Omental fat pad (tissue), 4 donors: ENCODE measurements around the gene PKN1. TPM values are rescaled to one million over a fixed set of nuclear protein-coding genes. Genes with fewer than 3 reads are reported as not detected.

Source experiments
- ATAC-seq: fragments of 150-250 bp; one replicate; pipeline ENCODE4 v1.9.1; 2016; ENCODE audit warnings: mild to moderate bottlenecking, moderate library complexity; ENCODE audit not compliant: low FRiP score
- DNase-seq: peaks from one replicate; pipeline ENCODE4 v3.0.0-alpha.2; 2019; ENCODE audit warnings: low spot score
- total RNA-seq, 4 donors: library from RNA; depleted of rRNA; stranded (reverse); fragments of >200 nt; gene quantifications; one replicate each; pipeline ENCODE4 v1.1.0, GENCODE V29; 2016
- TF ChIP-seq, protein P1 (sequence below), 3 donors: fragments of 450-650 bp; IDR thresholded peaks; one replicate each; pipeline ENCODE4 v1.5.1; 2016 to 2017; ENCODE audit warnings: antibody characterized with exemption in 3 of 3, mild to moderate bottlenecking in 3 of 3, moderate library complexity in 2 of 3

Gene PKN1
- total RNA-seq, 4 donors from 2014 or later = 47.3 to 104 (median 85.0) TPM

DNA sequence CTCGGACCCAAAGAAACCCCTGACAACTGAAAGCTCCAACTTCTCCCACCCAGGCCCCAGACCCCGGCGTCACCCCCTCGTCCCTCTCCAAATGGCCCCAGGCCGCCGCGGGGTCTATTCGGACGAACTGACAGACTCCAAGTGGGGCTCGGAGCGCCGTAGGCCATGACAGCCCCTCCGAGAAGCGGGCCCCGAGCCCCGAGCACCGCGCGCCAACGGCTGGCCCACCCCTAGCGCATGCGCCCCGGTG, 14.3 kb upstream of the PKN1 start:
- DNase-seq (no peak), ATAC-seq (peak; percentile 79)
- TF ChIP-seq, protein P1, sequence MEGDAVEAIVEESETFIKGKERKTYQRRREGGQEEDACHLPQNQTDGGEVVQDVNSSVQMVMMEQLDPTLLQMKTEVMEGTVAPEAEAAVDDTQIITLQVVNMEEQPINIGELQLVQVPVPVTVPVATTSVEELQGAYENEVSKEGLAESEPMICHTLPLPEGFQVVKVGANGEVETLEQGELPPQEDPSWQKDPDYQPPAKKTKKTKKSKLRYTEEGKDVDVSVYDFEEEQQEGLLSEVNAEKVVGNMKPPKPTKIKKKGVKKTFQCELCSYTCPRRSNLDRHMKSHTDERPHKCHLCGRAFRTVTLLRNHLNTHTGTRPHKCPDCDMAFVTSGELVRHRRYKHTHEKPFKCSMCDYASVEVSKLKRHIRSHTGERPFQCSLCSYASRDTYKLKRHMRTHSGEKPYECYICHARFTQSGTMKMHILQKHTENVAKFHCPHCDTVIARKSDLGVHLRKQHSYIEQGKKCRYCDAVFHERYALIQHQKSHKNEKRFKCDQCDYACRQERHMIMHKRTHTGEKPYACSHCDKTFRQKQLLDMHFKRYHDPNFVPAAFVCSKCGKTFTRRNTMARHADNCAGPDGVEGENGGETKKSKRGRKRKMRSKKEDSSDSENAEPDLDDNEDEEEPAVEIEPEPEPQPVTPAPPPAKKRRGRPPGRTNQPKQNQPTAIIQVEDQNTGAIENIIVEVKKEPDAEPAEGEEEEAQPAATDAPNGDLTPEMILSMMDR (IDR thresholded peaks at IDR 0.05) = no peak

GRCh38 chr19:14419106-14419813, 13.8 kb upstream of the PKN1 start, which contains the start of gene DDX39A:
Gene DDX39A (minus strand): TSS chr19:14419341. CDS start chr19:14413220, 6,121 bp downstream.
- DNase-seq (peak; percentile 90), ATAC-seq (peak; percentile 99)

DNA sequence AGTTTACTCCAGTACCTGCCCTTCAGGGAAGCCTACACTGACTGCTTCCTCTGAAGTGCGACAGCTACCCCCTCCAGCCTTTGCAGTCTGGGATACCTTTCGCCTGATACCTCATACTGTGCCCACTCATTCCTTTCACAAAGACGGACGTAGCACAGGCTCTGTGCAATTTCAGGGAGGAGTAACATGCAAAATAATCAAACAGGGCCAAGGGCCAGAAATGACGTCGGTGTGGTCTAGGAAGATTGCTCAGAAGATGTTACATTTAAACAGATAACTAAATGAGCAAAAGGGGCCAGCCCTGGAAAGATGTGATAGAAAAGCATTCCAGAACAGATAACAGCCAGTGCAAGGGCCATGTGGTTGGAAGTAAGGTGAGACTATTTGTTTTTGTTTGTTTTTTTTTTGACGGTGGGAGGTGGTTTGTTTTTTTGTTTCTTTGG, 7.4 kb upstream of the PKN1 start:
- TF ChIP-seq, protein P1 (IDR thresholded peaks at IDR 0.05) = no peak
- ATAC-seq = peak; percentile 85
- DNase-seq = no peak

More at GRCh38 chr19:14419106-14419813, 13.8 kb upstream of the PKN1 start, which contains the start of gene DDX39A:
- TF ChIP-seq, protein P1 (IDR thresholded peaks at IDR 0.05) = no peak

GRCh38 chr19:14427461-14427860, 5.6 kb upstream of the PKN1 start:
- no peak for ATAC-seq
- TF ChIP-seq, protein P1 (IDR thresholded peaks at IDR 0.05) = no peak
- no peak for DNase-seq

DNA sequence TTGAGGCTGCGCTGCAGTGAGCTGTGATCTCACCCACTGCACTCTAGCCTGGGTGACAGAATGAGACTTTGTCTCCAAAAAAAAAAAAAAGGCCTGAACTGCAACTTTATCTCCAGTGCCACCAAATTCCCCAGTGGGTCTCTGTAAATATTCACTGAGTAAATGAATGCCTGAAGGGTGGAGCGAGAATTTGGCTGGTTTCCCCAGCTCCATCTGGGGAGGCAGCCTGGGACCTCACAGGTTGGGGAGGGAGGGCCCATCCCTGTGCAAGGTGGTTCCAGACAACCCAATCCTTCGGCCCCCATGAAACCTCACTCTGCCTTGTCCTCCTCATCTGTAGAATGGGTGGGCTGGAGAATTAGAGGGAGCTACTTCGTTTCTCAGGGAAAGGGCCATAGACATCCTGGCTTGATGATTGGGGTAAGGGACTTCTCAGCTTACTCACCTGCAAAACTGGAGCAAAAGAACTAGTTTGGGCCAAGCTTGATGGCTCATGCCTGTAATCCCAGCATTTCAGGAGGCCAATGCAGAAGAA, 4.2 kb upstream of the PKN1 start:
- ATAC-seq = no peak
- DNase-seq = no peak
- TF ChIP-seq, protein P1 (IDR thresholded peaks at IDR 0.05) = no peak

DNA sequence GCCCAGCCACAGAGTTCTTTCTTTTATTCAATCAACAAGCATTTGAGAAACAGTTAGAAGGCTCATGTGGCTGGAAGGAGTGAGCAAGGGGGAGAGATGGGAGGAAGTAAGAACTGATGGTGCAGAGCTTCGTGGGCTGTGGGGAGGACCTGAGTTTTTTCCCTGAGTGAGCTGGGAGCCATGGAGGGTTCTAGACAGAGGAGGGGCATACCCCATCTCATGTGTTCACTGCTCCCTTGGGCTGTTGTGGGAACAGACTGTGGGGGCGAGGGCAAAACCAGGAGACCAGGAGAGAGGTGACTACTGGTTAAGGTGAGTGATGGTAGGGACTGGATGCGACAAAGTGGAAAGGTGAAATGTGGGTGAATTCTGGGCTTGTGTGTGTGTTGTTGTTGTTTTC, 2.4 kb upstream of the PKN1 start:
- ATAC-seq (no peak), DNase-seq (no peak)

More for the DNA sequence above, 2.4 kb upstream of the PKN1 start:
- TF ChIP-seq, protein P1 (IDR thresholded peaks at IDR 0.05) = no peak
